Vagina (tissue), 2 donors: ENCODE measurements around the gene DYSF. TPM values are rescaled to one million over a fixed set of nuclear protein-coding genes. Genes with fewer than 3 reads are reported as not detected.
A peak's percentile ranks its signal among the peaks of the same experiment; 100 is the strongest.

Experiments used
- DNase-seq, 2 donors: peaks; one replicate each; pipeline ENCODE4 v3.0.0-alpha.2; 2017; ENCODE audit errors: extremely low spot score in 2 of 2
- H3K27ac ChIP-seq: fragments of 200-600 bp; sonication (generic); one replicate; pipeline ENCODE4 v1.5.1; 2019
- H3K27me3 ChIP-seq: fragments of 200-600 bp; sonication (generic); one replicate; pipeline ENCODE4 v1.5.1; 2019
- H3K36me3 ChIP-seq, 2 donors: fragments of 200-600 bp; sonication (generic); one replicate each; pipeline ENCODE4 v1.5.1; 2017 to 2019
- H3K4me1 ChIP-seq: fragments of 200-600 bp; sonication (generic); one replicate; pipeline ENCODE4 v1.5.1; 2019
- H3K4me3 ChIP-seq, 2 donors: fragments of 200-600 bp; sonication (generic); 1 replicate in 1 of 2; 2 replicates in 1 of 2; pipeline ENCODE4 v1.5.1; 2016 to 2019
- H3K9me3 ChIP-seq: fragments of 200-600 bp; sonication (generic); one replicate; pipeline ENCODE4 v1.5.1; 2019
- POLR2A ChIP-seq, 2 donors: fragments of 450-650 bp; IDR thresholded peaks; one replicate each; pipeline ENCODE4 v1.6.1; 2017; ENCODE audit warnings: antibody characterized with exemption in 2 of 2, mild to moderate bottlenecking in 2 of 2, moderate library complexity in 2 of 2
- POLR2AphosphoS5 ChIP-seq, 2 donors: sonication (generic); formaldehyde crosslinking; IDR thresholded peaks; one replicate each; pipeline ENCODE4 v1.9.0; 2017; ENCODE audit warnings: antibody characterized with exemption in 2 of 2, mild to moderate bottlenecking in 2 of 2, low read depth in 1 of 2; ENCODE audit not compliant: insufficient read depth in 1 of 2
- intact Hi-C: fragments of 100-400 bp; cut with DNase I; formaldehyde crosslinking; loops from one replicate; pipeline ENCODE4 v1.15.1; 2023
- total RNA-seq: library from RNA; depleted of rRNA; stranded (reverse); fragments of >200 nt; gene quantifications from one replicate; pipeline ENCODE4 v1.2.3, GENCODE V29; 2016
- TF ChIP-seq, protein P1 (sequence below), 3 experiments: fragments of 450-650 bp in 2 of 3; fragments of 200-600 bp in 1 of 3; sonication (generic) in 1 of 3; IDR thresholded peaks; one replicate each; pipeline ENCODE4 v1.5.1; 2017 to 2019; ENCODE audit warnings: antibody characterized with exemption in 3 of 3, mild to moderate bottlenecking in 2 of 3, moderate library complexity in 2 of 3

Gene DYSF
- total RNA-seq, 1 donor from 2014 or later, result 10.1 TPM

DNA sequence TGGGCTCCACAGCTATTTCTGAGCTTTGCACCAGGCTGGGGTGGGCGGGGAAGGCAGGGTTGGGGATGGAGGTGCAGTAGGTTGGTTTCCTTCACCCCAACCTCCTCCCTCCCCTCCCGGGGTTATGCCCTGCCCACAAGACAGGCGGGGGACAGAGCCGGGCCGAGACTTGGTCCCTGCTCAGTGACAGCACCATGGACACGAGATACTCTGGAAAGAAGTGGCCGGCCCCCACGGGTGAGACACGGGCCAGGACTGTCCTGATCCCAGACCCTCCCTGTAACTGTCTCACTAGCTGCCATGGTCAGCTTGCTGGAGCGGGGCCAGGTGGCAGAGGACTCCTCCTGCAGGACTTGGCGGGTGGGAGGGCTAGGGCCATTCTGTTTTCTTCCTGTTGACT, 59.7 kb downstream of the DYSF start:
- H3K4me3 ChIP-seq, result no peak overlapping the region
- H3K27ac ChIP-seq, result no peak overlapping the region
- no peak for TF ChIP-seq POLR2AphosphoS5 (IDR thresholded peaks at IDR 0.05; ENCODE audit: insufficient read depth in 1 of 2, low read depth in 1 of 2)
- TF ChIP-seq, protein P1, sequence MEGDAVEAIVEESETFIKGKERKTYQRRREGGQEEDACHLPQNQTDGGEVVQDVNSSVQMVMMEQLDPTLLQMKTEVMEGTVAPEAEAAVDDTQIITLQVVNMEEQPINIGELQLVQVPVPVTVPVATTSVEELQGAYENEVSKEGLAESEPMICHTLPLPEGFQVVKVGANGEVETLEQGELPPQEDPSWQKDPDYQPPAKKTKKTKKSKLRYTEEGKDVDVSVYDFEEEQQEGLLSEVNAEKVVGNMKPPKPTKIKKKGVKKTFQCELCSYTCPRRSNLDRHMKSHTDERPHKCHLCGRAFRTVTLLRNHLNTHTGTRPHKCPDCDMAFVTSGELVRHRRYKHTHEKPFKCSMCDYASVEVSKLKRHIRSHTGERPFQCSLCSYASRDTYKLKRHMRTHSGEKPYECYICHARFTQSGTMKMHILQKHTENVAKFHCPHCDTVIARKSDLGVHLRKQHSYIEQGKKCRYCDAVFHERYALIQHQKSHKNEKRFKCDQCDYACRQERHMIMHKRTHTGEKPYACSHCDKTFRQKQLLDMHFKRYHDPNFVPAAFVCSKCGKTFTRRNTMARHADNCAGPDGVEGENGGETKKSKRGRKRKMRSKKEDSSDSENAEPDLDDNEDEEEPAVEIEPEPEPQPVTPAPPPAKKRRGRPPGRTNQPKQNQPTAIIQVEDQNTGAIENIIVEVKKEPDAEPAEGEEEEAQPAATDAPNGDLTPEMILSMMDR (IDR thresholded peaks at IDR 0.05), result no peak
- no peak for TF ChIP-seq POLR2A (IDR thresholded peaks at IDR 0.05)
- intact Hi-C loops, result loop anchor here (5.0 kb wide), 2 partner anchors 51 to 216 kb away; no protein-coding TSS in a partner anchor
- no peaks in the 10 kb centered on the region for H3K4me1 ChIP-seq
- no peaks in the 10 kb centered on the region for H3K9me3 ChIP-seq
- no peak for DNase-seq
- H3K36me3 ChIP-seq, result no peaks in the 10 kb centered on the region
- no peaks in the 10 kb centered on the region for H3K27me3 ChIP-seq

DNA sequence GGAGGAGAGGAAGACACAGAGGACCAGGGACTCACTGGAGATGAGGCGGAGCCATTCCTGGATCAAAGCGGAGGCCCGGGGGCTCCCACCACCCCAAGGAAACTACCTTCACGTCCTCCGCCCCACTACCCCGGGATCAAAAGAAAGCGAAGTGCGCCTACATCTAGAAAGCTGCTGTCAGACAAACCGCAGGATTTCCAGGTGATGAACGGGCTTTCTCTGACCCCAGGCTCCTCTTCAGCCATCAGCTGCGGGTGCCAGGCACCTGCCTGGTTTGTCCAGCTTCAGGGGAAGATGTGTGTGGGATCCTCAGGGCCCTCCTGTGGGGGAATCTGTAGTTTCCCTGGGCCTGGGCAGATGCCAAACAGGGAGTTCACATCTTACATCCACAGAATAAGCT, 60.4 kb downstream of the DYSF start:
- Histone ChIP-seq H3K27me3 (no peaks in the 10 kb centered on the region), H3K4me3 (no peak overlapping the region), H3K4me1 (no peaks in the 10 kb centered on the region), H3K36me3 (no peaks in the 10 kb centered on the region), H3K9me3 (no peaks in the 10 kb centered on the region), H3K27ac (no peak overlapping the region)
- no peak for TF ChIP-seq POLR2AphosphoS5 (IDR thresholded peaks at IDR 0.05; ENCODE audit: insufficient read depth in 1 of 2, low read depth in 1 of 2)
- TF ChIP-seq, protein P1 (IDR thresholded peaks at IDR 0.05), result no peak
- TF ChIP-seq POLR2A (IDR thresholded peaks at IDR 0.05), result no peak
- intact Hi-C loops, result loop anchor here (5.0 kb wide), 2 partner anchors 51 to 216 kb away; no protein-coding TSS in a partner anchor
- no peak for DNase-seq

DNA sequence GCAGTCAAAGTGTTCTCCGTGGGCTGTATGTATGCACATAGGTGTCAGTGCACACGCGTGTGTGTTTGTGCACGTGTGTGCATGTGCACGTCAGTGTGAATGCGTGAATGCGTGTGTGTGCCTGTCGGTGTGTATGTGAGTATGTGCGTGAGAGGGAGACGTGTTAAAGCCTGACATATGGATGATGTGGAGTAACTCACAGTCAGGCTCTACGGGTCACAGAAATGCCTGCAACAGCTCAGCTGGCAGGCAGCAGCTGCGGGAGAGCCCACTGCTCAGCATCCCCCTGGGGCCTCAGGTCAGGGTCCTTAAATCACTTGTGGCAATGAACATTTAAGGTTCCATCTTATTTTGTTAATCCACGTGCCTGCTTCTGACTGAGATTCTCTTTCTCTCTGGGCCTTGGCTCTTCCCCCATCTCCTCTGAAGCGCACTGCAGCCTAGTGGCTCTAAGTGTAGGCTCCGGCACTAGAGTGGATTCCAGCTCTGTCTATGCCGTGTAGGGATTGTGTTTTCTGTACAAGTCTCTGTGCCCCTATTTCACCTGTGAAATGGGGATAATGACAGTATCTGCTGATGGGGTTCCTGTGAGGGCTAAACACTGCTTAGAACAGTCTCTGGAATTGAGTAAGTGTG, 63.0 kb downstream of the DYSF start:
- peak in 1 of 2 donors; percentile 25 for DNase-seq
- no peak overlapping the region for H3K27ac ChIP-seq
- no peak for TF ChIP-seq POLR2AphosphoS5 (IDR thresholded peaks at IDR 0.05; ENCODE audit: insufficient read depth in 1 of 2, low read depth in 1 of 2)
- no peak for TF ChIP-seq POLR2A (IDR thresholded peaks at IDR 0.05)
- TF ChIP-seq, protein P1 (IDR thresholded peaks at IDR 0.05), result no peak
- no peaks in the 10 kb centered on the region for H3K27me3 ChIP-seq
- intact Hi-C loops, result no loop called here
- no peaks in the 10 kb centered on the region for H3K36me3 ChIP-seq
- no peaks in the 10 kb centered on the region for H3K4me1 ChIP-seq
- H3K4me3 ChIP-seq, result no peak overlapping the region
- H3K9me3 ChIP-seq, result no peaks in the 10 kb centered on the region

DNA sequence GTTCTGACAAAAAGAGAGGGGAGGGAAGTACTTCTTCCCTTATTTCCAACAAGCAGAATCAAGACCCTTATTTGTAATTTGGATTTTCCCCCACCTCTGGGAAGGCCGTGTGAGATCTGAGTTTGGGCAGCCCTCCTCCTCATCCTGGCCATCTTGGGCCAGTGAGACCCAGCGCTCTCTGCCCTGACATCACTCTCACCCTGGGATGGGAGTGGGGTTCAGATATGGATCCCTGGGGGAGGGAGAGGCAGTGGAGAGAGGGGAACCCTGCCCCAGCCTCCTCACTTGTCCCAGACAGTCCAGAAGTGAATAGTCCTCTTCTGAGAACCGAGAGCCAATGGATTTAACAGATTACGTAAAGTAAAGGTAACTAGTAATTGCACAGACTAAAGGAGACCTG, 64.5 kb downstream of the DYSF start:
- Histone ChIP-seq H3K27me3 (no peaks in the 10 kb centered on the region), H3K36me3 (no peaks in the 10 kb centered on the region), H3K4me1 (no peaks in the 10 kb centered on the region), H3K4me3 (no peak overlapping the region), H3K9me3 (no peaks in the 10 kb centered on the region), H3K27ac (no peak overlapping the region)
- DNase-seq, result peak in 1 of 2 donors; percentile 64
- TF ChIP-seq POLR2A (IDR thresholded peaks at IDR 0.05) (no peak), POLR2AphosphoS5 (IDR thresholded peaks at IDR 0.05; ENCODE audit: insufficient read depth in 1 of 2, low read depth in 1 of 2) (no peak)
- TF ChIP-seq, protein P1 (IDR thresholded peaks at IDR 0.05), result no peak
- intact Hi-C loops, result no loop called here

DNA sequence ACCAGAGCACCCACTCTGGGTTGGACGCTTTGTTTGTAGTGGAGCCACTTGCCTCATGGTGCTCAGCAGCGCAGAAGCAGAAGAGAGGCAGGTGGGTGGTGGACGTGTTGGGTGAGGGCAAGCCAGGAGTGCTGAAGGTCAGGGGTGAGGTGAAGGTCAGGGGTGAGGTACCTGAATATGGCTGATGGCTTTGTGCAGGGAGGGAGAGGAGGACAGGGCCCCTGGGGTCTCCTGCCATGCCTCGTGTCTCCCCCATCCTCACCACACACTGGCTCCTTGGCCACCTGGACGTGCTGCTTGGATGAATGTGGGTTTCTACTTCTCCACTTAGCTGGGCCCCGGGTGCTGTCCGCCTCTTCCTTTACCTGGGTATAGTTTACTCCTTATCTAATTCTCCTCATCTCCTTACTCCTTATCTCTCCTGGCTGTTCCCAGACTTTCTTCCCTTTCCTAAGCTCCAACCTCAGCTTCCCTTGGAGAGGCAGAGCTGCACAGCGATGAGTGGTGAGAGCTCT, 68.1 kb downstream of the DYSF start:
- Histone ChIP-seq H3K4me1 (no peaks in the 10 kb centered on the region), H3K36me3 (no peaks in the 10 kb centered on the region), H3K27me3 (no peaks in the 10 kb centered on the region), H3K27ac (no peak overlapping the region), H3K9me3 (no peaks in the 10 kb centered on the region), H3K4me3 (no peak overlapping the region)
- TF ChIP-seq POLR2AphosphoS5 (IDR thresholded peaks at IDR 0.05; ENCODE audit: insufficient read depth in 1 of 2, low read depth in 1 of 2), result no peak
- TF ChIP-seq, protein P1 (IDR thresholded peaks at IDR 0.05), result no peak
- TF ChIP-seq POLR2A (IDR thresholded peaks at IDR 0.05), result no peak
- DNase-seq, result peak in 1 of 2 donors; percentile 72
- intact Hi-C loops, result no loop called here
